Esophagus (tissue), 2 donors: ENCODE measurements around the gene SEC14L6. TPM values are rescaled to one million over a fixed set of nuclear protein-coding genes. Genes with fewer than 3 reads are reported as not detected.
A peak's percentile ranks its signal among the peaks of the same experiment; 100 is the strongest.
"Not testable (repeated sequence)": the region's sequence is repeated elsewhere in the genome, so short reads cannot be mapped to it uniquely, and the experiment has no call there.

Experiments used
- H3K27ac ChIP-seq, 2 donors: one replicate each; pipeline ENCODE4 v1.5.1; 2013; ENCODE audit warnings: low read depth in 2 of 2, mild to moderate bottlenecking in 2 of 2, inconsistent platforms in 1 of 2, low read length in 1 of 2, moderate library complexity in 1 of 2
- H3K27me3 ChIP-seq, 2 donors: one replicate each; pipeline ENCODE4 v1.6.1; 2013; ENCODE audit warnings: low read length in 2 of 2, control low read depth in 1 of 2, mild to moderate bottlenecking in 1 of 2; ENCODE audit not compliant: insufficient read depth in 2 of 2, control insufficient read depth in 1 of 2
- H3K36me3 ChIP-seq, 2 donors: one replicate each; pipeline ENCODE4 v1.6.1; 2013; ENCODE audit warnings: low read length in 1 of 2; ENCODE audit not compliant: control insufficient read depth in 2 of 2, insufficient read depth in 2 of 2
- H3K4me1 ChIP-seq, 2 donors: one replicate each; pipeline ENCODE4 v1.6.1; 2013; ENCODE audit warnings: low read length in 1 of 2; ENCODE audit not compliant: control insufficient read depth in 2 of 2, insufficient read depth in 2 of 2
- H3K4me3 ChIP-seq, 2 donors: one replicate each; pipeline ENCODE4 v1.5.1; 2013; ENCODE audit warnings: low read length in 2 of 2, mild to moderate bottlenecking in 2 of 2, low read depth in 1 of 2, moderate library complexity in 1 of 2
- H3K9me3 ChIP-seq, 2 donors: one replicate each; pipeline ENCODE4 v1.6.1; 2013; ENCODE audit warnings: mild to moderate bottlenecking in 2 of 2, low read depth in 1 of 2, low read length in 1 of 2, moderate library complexity in 1 of 2; ENCODE audit not compliant: control insufficient read depth in 2 of 2, insufficient read depth in 1 of 2
- WGBS, 2 donors: extraction: QIAGEN DNeasy Blood & Tissue Kit; methylation state at CpG; one replicate each; pipeline ENCODE4 v1.1.7; 2013; 5-methylcytosine and 5-hydroxymethylcytosine counted together
- polyA plus RNA-seq, 2 donors: library from polyadenylated mRNA; stranded (reverse); fragments of 200-250 nt; gene quantifications; one replicate each; pipeline ENCODE4 v1.2.3, GENCODE V29; 2013
- donor health status: healthy with polysubstance abuse.
- donor health status: Bipolar disorder and iron deficiency.

SEC14L6 gene
- polyA plus RNA-seq: under 1 TPM in 1 of 2 donors, not detected in 1; 0.07 TPM

DNA sequence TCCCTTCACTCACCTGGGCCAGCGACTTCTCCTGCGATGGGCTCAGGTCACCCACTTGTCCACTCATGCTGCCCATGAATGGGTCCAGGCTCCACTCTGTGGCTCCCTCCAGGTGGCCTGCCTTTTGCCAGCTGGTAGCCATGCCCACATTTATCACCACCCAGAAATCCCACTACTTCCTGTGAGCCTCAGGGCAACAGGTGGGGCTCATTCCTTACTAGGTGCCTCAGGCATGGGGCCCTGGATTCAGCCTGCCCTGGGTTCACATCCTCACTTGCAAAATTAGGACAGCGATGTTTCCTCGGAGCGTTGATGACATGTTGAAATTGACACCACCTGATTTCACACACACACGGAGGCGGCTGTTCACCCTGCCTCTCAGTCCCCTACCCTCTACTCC is at the start of gene SEC14L6:
SEC14L6 (minus strand) TSS at position 126 of the 400 bp plus-strand sequence; CDS start at position 67, 59 bp downstream.
- WGBS, 2 donors: 86 to 92% methylated on average over 7 of the region's 7 CpGs
- Histone ChIP-seq H3K4me3 (no peak within 1 kb of the TSS), H3K27ac (no peak within 1 kb of the TSS), H3K36me3 (no peaks in the 10 kb centered on the region), H3K9me3 (no peaks in the 10 kb centered on the region), H3K27me3 (peaks cover 3 to 8% of the 10 kb centered on the region in 2 donors), H3K4me1 (no peaks in the 10 kb centered on the region)

DNA sequence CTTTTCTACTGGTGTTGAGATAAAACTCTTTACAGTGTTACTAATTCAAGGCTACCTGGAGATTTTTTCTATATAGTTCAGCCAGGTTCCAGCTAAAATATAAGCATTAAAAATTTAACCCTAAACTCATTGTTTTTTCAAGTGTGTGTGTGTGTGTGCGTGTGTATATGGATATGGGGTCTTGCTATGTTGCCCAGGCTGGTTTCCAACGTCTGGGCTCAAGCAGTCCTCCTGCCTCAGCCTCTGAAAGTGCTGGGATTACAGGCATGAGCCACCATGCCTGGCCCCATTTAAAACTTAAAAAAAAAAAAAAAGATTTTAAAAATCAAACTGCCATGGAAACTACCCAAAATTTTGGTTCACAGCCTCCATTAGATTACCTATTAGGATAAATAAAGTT is 49.7 kb upstream of the SEC14L6 start:
- Histone ChIP-seq H3K27me3 (no peaks in the 10 kb centered on the region), H3K36me3 (no peaks in the 10 kb centered on the region), H3K4me1 (peaks cover 0 to under 1% of the 10 kb centered on the region in 2 donors), H3K27ac (no peak overlapping the region), H3K9me3 (no peaks in the 10 kb centered on the region), H3K4me3 (no peak overlapping the region)
- WGBS, 2 donors: 64 to 66% methylated on average over 2 of the region's 2 CpGs

DNA sequence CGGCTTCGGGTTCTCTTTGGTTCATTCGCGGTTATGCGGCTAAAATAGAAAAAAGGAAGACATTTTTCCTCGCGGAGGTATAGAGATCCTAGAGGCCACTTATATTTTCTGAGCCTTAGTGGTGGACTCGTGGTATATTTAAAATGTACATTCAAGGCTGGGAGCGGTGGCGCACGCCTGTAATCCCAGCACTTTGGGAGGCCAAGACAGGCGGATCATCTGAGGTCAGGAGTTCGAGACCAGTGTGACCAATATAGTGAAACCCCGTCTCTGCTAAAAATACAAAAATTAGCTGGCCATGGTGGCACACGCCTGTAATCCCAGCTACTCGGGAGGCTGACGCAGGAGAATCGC is 45.8 kb upstream of the SEC14L6 start:
- not testable (repeated sequence) for H3K27ac ChIP-seq, H3K4me1 ChIP-seq
- peak overlapping the region; percentile 7 to 94 for H3K4me3 ChIP-seq

DNA sequence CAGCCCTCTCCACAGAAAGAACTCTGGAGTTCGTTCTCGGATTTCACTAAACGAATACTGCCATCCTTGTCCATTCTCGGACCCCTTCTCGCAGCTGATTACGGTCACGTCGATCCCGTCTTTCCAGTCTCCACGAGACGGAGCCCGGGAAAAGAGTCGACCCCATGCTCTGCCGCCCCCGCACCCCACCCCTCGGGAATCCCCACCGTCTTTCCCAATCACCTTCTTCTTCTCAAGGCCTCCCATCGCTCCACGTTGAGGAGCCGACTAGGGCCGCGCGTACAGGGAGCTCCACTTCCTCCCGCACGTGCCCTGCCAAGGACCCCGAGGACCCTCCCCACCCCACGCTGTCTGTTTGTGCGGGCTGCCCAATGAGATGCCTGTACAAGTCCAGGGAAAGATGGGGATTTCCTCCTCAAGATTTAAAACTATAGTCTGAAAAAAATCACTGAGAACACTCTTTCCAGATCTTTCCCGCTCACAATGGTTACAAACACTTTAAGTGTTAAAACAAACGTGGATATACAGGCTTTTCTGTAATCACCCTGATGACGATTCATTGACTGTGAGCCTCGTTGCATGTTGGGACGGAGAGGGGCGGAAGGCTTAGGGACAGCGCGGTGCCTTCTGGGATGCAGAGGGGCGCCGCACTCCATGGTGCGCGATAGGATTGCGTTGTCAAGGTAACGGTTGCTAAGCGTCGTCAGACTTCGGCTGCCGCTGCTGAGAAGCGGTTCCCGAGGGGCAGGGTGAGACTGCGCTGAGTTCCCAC is 45.2 kb upstream of the SEC14L6 start, which contains the start of gene PES1:
PES1 (minus strand) TSS at position 323 of the 772 bp plus-strand sequence; CDS start at position 246, 77 bp downstream.
- 1% methylated on average over 49 of the region's 49 CpGs for WGBS, 2 donors
- H3K4me3 ChIP-seq: peak within 1 kb of the TSS; percentile 62 to 94
- no peaks in the 10 kb centered on the region for H3K27me3 ChIP-seq
- H3K4me1 ChIP-seq: peaks cover 0 to 3% of the 10 kb centered on the region in 2 donors
- H3K9me3 ChIP-seq: no peaks in the 10 kb centered on the region
- peaks cover 14 to 18% of the 10 kb centered on the region in 2 donors for H3K36me3 ChIP-seq
- peak within 1 kb of the TSS; percentile 53 to 59 for H3K27ac ChIP-seq

More for the DNA sequence above, 45.8 kb upstream of the SEC14L6 start:
- H3K36me3 ChIP-seq: peaks cover 9 to 14% of the 10 kb centered on the region in 2 donors
- not testable (repeated sequence) for H3K9me3 ChIP-seq, H3K27me3 ChIP-seq
- 30 to 33% methylated on average over 18 of the region's 18 CpGs for WGBS, 2 donors

DNA sequence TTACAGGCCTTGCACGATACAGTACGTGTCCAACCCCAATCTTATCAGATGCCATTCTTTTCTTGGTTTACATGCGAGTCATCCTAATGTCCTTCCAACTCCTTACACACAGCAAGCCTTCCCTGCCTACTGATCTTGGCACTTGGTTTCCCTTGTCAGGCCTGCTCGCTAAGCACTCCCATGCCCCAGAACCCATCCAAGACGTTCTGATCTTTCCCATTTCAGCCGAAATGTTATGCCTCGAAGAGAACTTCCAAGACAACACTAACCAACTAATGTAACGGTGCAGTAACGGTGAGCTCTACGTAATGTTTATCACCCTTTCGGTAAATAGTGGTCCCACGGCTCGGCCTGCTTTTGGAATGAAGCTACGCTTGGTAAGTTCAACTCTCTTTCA is 44.6 kb upstream of the SEC14L6 start:
- Histone ChIP-seq H3K9me3 (no peaks in the 10 kb centered on the region), H3K36me3 (peaks cover 15 to 24% of the 10 kb centered on the region in 2 donors), H3K4me1 (peaks cover 0 to 3% of the 10 kb centered on the region in 2 donors), H3K27ac (no peak overlapping the region), H3K27me3 (no peaks in the 10 kb centered on the region), H3K4me3 (peak overlapping the region; percentile 62 to 94)
- 3 to 4% methylated on average over 14 of the region's 14 CpGs for WGBS, 2 donors

DNA sequence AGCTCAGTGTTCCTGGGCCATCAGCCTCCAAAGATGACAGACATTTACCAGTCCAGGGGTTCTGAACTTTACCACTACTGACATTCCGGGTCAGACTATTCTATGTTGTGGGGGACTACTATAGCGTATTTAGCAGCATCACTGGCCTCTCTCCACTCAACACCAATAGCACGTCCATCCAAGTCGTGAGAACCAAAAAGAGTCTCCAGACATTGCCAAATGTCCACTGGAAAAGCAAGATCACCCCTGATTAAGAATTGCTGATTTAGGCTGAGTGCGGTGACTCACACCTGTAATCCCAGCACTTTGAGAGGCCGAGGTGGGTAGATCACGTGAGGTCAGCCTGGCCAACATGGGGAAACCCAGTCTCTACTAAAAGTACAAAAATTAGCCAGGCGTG is 39.9 kb upstream of the SEC14L6 start:
- H3K36me3 ChIP-seq: peaks cover 43 to 68% of the 10 kb centered on the region in 2 donors
- no peak overlapping the region for H3K27ac ChIP-seq
- H3K27me3 ChIP-seq: no peaks in the 10 kb centered on the region
- 90 to 94% methylated on average over 8 of the region's 8 CpGs for WGBS, 2 donors
- H3K4me3 ChIP-seq: no peak overlapping the region
- peaks cover 2 to 3% of the 10 kb centered on the region in 2 donors for H3K4me1 ChIP-seq
- H3K9me3 ChIP-seq: no peaks in the 10 kb centered on the region

DNA sequence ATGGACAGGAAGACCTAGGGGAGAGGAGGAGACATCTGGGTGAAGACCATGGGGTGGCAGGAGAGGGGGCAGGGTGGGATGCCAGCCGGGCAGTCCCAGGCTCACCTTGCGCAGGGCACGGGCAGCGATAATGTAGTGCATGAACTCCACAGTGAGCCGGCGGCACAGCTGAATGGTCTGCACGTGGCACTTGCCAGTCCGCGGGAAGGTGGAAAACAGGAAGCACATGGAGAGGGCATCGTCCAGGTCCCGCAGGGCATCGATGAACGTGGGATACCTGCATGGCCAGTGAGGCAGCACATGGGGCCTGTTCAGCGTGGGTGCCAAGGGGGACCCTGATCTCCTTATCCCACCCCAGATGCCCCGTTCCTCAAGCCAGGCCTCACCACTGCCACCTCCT is 37.9 kb upstream of the SEC14L6 start:
- WGBS, 2 donors: 95% methylated on average over 15 of the region's 15 CpGs
- peaks cover 45 to 88% of the 10 kb centered on the region in 2 donors for H3K36me3 ChIP-seq

DNA sequence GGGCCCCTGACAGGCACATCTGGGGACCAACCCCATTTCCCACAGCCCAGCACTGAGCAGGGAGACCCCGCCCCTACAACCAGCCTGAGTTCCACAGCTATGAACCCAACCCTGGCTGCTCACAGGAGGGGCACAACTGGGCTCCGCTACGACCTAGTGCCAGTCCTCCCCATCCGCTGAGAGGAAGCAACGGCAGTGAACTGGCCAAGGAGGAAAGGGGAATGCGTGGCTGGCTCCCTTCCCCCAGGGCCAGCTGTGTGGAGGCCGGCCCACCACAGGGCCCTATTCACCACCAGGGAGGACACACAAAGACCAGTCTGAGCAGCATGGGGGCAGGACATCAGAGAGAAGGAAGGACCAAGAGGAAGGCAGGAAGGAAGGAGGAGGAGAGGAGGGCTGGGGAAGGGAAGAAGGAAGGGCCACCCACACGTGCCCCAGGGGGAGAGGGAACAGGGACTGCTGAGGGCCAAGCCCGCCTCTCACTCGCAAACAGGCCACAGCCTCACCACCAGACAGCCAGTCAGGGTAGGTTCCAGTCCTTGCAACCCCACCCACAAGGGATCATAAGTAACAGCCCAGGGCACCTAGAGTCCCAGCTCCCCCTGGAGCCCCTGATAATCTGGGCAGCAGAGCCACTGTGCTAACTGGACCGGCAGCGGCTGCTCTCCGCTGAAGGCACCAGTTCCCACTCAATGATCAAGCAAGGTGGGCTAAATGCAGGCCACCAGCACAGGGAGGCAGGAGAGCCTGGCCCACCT is 36.4 kb upstream of the SEC14L6 start:
- Histone ChIP-seq H3K4me1 (peaks cover 0 to 2% of the 10 kb centered on the region in 2 donors), H3K27me3 (no peaks in the 10 kb centered on the region), H3K27ac (no peak overlapping the region), H3K4me3 (no peak overlapping the region), H3K9me3 (no peaks in the 10 kb centered on the region), H3K36me3 (peaks cover 52 to 91% of the 10 kb centered on the region in 2 donors)
- WGBS, 2 donors: 73 to 80% methylated on average over 13 of the region's 13 CpGs

More for the DNA sequence above, 37.9 kb upstream of the SEC14L6 start:
- Histone ChIP-seq H3K9me3 (no peaks in the 10 kb centered on the region), H3K27me3 (no peaks in the 10 kb centered on the region), H3K4me1 (peaks cover 0 to 2% of the 10 kb centered on the region in 2 donors), H3K4me3 (no peak overlapping the region), H3K27ac (no peak overlapping the region)

DNA sequence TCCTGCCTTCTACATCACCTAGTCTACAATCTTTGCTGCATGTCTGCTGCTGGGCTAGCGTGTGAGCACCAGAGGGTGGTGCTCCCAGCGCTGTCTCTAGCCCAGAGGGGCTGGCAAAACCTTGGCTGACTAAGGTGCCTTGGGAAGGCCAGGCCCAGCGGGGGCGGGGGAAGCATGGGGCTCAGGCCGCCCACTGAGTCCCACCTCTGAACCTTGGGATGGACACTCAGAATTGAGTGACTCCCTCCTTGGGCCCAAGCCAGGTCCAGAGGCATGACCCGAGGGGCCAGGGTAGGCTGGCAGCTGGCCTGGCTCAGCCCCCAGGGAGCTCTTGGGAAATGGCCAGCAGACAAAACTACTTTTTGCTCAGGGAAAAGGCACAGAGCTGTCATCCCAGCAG is 35.5 kb upstream of the SEC14L6 start:
- Histone ChIP-seq H3K36me3 (peaks cover 44 to 84% of the 10 kb centered on the region in 2 donors), H3K27me3 (no peaks in the 10 kb centered on the region), H3K4me3 (no peak overlapping the region), H3K9me3 (no peaks in the 10 kb centered on the region), H3K27ac (no peak overlapping the region), H3K4me1 (peaks cover 0 to 2% of the 10 kb centered on the region in 2 donors)
- 84 to 85% methylated on average over 6 of the region's 6 CpGs for WGBS, 2 donors
